Putamen (tissue), 1 donor: ENCODE measurements around the gene ADGRF5.
"Not testable (repeated sequence)": the region's sequence is repeated elsewhere in the genome, so short reads cannot be mapped to it uniquely, and the experiment has no call there.

Source experiments
- DNase-seq: peaks from one replicate; pipeline ENCODE4 v3.0.0-alpha.2; 2016; ENCODE audit warnings: low spot score

The ADGRF5 gene

DNA sequence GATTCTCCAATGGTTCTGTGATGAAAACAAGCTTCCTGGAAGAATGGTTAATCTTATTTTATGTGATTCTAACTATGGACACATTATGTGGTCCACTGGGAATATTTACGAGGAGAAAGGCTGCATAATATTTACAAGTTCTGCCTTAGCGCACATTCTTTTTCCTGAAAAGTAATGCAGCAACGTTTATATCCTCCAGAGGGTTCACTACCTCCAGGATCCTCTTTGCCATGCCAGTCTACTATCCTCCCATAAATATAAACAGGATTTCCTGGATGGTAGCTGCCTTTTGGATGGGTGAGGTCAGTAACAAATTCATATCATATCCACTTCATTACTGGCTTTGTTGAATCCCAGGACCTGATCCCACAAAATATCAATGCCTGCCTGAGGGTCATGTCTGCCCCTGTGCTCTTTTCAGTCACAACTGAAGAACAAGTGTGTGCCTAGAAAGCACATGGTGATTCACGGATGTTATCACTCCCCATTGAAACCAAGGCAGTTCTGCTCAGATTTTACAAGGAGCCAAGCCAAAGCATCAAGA lies 30.4 kb downstream of the ADGRF5 start:
- DNase-seq = no peak

DNA sequence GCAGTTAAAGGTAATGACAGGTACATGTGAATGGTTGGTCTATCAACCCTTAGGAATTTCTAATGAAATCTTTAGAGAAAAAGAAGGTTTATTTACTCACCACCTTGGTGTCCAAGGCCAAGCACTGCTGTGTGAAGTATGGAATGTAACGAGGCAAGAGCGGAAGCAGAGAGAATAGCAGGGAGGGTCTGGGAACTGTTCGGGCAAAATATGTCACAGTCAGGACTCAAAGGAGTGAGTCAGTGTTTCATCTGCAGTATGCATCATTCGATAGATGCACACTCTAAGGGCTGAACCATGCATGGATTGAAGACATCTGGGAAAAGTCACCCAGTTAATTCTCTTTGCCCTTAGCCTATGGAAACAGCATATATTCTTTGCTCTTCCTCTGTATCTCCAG lies 33.2 kb downstream of the ADGRF5 start:
- no peak for DNase-seq

DNA sequence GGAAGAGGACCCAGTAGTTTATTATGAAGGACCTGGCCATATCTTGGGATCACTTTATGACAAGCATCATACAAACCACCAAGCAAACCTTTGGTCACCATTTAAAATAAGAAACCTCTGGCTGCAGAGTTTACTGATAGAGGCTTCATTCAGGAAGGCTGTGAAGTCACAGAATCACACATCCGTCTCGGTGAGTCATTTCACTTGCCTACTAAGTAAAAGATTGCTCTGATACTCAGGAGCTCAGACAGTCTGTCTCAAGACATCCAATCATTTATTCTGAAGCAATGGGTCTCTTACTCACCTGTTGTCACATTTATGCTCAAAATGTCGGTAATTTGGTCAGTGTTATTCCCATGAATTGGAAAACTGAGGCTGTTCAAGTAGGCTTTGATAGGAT lies 33.7 kb downstream of the ADGRF5 start:
- DNase-seq = no peak

DNA sequence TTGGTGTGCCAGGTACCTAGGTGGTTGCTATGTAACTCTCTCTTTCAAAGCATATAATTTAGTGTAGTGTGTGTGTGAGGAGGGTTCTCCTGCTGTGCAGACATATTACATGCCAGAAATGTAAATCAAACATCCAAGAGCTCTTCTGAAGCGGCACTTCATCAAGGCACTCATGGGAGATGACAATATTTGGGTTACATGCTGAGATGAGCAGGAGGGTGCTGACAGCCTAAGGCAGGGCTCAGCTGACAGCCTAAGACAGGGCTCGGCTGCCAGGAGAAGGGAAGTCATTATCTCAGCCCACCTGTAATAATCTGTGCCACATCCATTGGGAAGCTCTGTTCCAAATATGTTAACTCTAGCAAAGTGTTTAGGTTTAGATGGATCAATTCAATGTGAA lies 39.1 kb downstream of the ADGRF5 start:
- DNase-seq = no peak

DNA sequence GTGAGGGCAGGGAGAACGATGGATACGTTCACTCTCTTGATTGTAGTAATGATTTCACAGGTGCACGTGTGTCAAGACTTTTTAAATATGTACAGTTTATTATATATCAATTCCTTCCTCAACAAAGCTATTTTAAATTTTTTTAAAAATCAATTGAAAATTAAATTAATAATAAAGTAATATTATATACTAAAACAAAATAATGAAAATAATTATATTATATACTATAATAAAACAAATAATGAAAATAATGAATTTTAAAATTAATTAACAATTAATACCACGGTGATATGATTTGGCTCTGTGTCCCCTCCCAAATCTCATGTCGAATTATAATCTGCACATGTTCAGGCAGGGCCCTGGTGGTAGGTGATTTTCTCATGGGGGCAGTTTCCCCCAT lies 42.7 kb downstream of the ADGRF5 start:
- no peak for DNase-seq

DNA sequence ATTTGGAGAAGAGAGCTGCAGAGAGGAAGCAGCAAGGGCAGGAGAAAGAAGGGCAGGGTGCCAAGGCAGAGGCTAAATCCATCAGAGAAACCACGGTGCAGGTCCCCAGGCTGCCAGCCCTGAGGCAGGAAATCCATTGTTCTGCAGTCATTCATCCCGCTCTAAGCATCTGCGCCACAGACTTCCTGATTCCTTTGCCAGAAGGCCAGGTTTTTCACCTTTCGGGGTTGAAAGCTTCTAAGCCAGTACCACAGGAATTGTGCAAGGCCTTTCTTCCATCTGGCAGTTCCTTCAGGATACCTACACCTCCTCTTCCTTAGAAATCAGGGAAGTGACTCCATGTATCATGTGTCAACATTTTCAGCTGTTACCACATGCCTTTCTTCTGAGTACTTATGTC lies 45.6 kb downstream of the ADGRF5 start:
- DNase-seq = no peak

DNA sequence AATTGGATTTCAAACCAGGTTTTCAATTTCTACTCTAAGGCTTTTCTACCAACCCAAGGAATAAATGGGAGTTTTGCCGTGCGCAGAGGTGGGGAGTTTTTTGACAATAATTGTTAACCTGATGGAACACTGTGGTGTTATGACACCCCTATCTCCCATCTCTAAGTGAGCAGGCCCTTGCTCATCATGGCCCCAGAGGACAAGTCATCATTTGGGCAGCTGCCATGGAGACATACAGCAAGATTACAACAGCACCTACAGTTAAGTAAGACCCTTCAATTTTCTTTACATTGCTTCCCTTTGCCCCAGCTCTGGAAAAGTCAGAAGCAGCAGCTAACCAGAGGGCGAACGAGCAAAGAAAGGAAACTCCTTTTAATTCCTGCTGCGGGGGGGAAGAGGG lies 54.3 kb downstream of the ADGRF5 start:
- no peak for DNase-seq

DNA sequence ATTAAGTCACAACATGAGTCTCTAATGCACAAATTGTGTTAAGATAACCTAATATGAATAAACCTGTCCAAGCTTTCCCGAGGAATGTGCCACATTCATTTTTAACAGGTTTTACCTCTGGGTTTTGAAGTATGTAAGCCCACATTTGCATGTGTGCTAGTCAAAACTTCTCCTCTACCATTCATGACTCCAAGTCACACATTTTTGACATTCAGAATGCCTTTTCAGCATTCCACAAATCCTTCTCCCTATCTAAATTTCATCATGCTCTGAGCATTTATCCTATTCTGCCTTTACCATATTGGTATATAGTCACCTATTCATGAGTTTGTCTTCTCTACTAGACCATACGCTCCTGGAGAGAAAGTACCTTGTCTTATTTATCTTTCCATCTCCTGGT lies 56.5 kb downstream of the ADGRF5 start:
- DNase-seq = no peak

DNA sequence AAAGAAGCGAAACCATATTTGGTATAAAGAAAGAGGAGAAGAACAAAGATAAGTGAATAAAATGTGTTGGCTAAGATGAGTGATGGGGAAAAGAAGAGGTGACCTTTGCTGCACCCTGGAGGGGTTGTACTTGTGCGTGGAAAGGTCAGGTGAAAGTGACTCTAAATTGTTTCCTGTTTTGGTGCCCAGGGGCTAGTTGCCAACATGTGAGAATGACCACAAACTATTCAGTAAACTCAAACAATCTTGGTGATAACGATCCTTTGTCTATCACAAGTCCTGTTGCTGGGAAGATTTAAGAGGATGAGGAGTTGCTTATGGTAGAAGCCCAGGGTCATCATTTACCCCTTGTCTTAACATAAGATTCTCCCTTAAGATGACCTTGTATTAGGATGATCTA lies 57.9 kb downstream of the ADGRF5 start:
- DNase-seq = no peak

DNA sequence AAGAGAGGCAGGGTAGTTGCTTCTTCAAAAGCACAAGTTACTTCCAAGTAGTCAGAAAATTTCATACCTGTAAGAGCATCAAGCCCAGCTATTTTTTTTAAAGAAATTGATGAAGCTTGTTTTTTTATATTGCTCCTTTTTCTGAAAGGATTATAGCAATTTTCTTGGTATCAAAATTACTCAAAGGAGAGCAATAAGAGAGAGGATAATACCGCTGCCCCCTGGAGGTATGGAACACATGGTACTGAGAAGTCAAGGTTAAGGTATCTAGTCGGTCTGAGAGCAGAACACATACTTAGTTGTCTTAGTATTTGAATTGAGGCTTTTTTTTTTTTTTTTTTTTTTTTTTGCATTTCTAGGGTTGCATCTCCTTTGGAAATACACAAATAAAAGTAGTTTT lies 59.4 kb downstream of the ADGRF5 start:
- DNase-seq = no peak

DNA sequence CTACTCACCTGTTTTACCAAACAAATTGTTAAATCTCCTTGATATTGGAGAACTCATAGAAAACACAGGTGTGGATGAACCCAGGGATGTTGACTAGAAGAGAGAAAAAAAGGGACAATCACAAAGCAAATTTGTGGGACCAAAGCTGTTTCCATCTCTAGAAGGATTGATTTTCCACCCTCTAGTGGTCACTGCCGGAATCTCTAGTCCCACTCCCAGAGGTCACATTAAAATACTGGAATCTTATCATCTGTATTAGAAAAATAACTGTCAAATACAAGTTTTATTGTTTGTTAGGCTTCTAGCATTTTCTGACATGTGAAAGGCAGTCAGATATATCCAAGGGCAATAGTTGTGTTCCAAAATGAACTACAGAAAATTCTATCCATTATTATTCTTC lies 65.8 kb downstream of the ADGRF5 start:
- not testable (repeated sequence) for DNase-seq

DNA sequence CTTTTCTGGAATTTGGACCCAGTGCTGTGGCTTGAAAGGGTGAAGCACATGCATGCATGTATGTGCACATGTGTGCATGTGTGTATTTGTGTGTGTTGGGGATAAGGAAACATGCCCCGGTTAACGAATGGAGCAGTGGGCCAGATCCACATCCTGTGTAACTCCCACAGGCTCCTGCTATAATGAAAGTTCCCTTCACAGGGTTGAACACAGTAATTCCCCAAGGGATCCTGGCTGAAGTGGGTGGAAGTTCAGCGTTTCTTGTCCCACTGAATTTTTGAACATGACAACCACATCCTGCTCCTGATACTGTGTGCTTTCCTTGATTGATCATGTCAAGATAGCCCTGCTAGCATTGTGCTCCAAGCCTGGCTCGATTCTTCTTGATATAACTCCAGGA lies 70.2 kb downstream of the ADGRF5 start:
- not testable (repeated sequence) for DNase-seq

DNA sequence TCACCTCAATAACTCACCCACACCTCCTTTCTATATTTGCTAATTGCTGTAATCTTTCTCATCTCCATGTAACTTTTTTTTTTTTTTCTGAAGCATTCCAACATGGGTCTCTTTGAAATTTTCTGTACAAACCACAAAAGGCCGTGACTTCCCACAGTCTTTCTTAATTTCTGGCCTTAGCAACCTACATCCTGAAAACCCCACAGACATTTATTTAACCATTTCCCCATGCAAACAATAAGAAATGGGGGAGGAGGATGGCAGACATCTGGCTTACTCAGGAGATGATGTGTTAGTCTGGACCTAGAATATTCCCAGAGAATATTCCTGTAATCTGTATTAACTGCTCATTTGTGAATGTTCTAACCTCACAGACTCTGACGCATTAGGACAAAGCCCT lies 70.9 kb downstream of the ADGRF5 start:
- DNase-seq = no peak

DNA sequence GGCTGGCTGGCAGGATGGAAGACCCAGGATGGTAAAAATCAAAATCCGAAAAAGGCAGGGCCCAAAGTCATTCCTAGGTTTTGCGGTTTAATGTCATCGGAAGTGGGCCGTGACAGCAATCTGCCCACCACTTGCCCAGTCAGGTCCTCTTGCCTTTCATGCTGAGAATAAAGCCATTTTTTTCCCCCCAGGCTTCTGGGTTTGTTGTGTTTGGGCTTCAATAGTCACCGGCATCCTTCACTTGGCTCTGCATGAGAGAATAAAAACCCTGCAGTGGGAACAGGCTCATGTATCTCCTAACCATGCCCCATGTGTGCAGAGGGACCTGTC lies 72.4 kb downstream of the ADGRF5 start:
- DNase-seq = no peak

DNA sequence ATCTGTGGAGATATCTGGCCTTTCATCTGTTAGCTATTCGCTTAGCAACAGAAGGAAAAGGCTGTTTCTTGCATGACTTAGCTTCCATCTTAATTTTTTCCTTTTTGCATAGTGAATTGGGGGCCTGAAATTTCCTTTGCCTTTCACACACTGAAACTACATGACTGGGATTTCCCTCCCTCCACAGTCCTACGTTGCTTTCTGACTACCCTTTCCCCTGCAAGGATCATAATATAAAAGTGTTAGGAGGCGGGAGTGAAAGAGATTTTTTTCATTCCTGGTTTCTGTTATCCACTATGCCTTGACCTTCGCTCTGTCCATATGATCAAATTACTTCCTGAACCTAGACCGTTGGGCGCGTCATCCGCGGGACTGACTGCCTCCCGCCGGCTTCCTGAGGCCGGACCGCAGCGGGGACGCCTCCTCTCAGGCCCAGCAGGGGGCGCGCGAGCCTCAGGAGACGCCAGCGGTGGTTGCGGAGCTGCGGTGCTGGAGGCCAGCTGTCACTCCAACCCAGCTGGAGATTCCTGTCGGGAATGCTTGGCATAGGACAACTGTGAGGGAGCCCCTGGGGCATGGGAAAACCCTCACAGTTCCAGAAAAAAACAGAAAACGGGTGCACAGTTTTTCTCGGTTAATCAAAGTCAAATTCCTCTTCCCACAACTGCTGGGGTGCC lies 72.9 kb downstream of the ADGRF5 start:
- DNase-seq = peak; percentile 64

DNA sequence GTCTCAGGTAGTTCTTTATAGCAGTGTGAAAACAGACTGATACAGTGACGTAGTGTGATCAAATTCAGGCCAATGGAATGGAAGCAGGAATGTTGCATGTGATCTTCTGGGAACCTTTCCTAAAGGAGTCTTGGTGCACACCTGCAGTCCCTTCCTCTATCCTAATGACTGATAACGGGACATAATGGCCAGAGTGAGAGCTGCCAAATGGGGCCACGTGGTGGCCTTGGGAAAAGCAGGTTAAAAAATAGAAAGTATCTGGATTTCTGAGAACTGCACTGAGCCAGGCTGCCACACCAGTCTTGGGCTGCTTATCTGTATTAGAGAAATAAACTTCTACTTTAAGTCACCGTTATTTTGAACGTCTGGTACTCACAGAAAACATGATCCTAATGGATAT lies 76.6 kb downstream of the ADGRF5 start:
- no peak for DNase-seq

DNA sequence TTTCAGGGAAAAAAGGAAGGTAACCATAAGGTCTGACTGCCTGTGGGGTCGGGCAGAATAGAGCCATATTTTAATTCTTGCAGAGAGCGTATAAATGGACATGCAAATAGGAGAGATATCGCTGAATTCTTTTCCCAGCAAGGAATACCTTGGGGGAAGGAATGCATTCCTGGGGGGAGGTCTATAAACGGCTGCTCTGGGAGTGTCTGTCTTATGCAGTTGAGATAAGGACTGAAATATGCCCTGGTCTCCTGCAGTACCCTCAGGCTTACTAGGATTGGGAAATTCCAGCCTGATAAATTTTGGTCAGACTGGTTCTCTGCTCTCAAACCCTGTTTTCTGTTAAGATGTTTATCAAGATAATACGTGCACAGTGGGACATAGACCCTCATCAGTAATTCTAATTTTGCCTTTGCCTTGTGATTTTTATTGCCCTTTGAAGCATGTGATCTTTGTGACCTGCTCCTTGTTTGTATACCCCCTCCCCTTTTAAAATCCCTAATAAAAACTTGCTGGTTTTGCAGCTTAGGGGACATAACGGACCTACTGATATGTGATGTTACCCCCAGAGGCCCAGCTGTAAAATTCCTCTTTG lies 79.4 kb downstream of the ADGRF5 start:
- not testable (repeated sequence) for DNase-seq

DNA sequence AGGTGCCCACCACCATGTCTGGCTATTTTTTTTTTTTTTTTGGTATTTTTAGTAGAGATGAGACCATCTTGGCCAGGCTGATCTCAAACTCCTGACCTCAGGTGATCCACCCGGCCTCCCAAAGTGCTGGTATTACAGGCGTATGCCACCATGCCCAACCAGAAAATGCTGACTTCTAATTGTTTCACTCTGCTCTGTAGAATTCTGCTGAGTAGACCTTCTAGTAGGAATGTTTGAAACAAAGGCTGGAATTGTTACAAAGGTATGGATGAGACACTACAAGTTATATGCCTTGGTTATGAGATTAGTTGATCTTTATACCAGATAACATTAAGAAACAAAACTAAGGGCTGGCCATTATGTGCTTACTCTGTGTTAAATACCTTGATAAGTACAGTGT lies 83.7 kb downstream of the ADGRF5 start:
- DNase-seq = no peak

DNA sequence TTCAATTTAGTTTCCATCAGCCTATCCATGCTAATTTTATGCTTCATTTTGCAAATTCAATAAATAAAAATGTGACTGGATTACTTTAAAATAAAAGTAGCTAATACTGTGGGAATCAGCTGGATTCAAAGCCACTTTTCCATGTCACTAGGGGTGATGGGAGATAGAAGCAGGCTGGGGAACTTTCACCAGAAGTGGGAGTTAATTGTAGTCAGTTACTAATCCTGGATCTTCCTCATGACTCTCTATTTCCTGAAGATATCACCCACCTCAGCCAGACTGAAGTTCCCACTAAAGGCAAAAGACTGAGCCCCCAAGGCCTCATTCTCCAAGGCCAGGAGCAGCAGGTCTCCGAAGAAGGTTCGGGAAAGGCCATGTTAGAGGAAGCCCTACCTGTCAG lies 86.7 kb downstream of the ADGRF5 start:
- DNase-seq = not testable (repeated sequence)

DNA sequence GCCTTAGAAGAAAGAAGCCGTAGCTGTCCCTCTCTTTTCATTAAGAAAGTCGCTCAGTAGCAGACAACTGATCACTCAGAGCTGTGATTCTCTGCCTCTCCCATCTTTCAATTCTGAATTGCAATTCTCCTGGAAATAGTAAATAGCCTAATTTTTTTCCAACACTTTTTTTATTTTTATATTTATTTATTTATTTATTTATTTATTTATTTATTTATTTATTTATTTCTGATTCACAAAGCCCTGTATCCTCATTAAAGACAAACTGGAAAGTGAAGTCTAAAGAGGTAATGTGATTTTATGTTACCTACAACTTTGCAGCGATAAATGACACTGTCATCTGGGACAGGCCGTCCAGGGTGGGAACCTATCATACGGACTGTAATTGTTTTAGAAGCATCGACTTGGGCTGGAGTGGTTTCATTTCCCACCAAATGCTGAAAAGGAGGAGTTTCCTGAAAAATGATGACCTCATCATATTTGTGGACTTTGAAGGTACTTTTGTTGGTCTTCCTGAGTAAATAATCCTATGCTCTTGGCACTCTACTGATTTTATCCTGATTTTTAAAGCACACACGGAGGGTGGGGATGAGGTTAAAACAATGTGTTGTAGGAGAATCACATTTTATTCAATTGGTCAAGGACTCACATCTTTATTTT lies 87.4 kb downstream of the ADGRF5 start:
- DNase-seq = not testable (repeated sequence)

DNA sequence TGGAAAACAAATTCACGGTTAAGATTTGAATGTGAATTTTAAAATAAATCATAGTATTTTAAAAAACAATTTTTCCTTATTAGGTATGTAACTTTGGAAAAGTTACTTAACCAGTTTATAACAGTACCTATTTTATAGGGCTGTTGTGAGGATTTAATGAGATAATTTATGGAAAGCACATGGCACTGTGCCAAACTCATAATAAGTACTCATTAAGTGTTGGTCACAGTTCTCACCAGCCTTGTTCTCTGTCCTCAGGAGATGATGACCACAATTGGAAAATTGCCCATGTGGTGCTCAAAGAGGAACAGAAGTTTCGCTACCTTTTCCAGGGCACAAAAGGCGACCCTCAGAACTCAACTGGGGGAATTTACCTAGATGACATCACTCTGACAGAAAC lies 88.9 kb downstream of the ADGRF5 start:
- no peak for DNase-seq

DNA sequence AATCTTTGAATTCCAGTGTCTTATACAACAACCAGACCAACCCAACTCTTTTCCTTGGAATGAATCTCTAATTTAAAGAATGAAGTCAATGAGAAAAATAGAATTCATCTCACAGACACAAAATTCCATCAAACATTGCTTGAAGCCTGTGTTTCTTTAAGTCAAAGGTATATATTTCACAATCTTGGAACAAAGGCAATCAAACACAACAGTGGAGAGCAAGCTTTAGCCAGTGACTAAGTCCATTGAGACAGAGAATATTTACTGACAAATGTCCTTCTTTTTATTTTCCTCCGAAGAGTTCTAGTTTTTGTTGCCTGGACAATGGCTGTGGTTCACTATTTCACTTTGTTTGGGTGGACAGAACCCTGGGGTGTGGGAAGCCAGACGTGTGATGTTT lies 92.8 kb downstream of the ADGRF5 start:
- no peak for DNase-seq

DNA sequence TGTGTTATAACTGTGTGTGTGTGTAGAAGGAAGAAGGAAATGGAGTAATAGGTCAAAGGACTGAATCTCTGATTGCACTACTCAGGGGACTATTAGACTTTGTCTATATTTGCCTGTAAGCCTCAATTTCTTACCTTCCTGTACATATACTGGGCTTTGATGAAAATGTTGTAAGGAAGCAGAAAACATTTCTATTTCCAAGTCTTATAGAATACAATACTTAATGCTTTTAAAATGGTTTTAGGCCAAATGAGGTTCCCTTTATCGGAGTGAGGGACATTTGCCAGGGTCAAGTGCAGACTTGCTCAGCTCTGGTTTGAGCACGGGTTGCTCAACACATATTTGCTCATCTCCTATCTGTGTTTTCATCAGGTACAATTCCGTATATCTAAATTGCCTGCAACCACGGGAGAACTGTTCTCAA lies 100.3 kb downstream of the ADGRF5 start:
- DNase-seq = no peak

DNA sequence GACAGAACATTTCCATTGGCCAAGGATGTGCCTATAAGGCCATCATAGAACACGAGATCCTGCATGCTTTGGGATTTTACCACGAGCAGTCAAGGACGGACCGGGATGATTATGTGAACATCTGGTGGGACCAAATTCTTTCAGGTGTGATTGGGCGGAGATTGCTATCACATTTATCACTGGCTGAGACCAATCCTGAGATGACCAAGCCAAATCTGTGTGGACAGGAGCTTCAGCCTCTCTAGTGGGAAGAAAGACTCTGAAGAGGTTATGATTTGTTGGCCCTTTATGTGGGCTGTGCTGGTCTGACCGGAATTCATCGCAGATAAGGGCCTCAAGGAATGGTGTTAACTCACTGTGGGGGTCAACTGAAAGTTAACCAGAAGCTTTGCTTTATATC lies 102.2 kb downstream of the ADGRF5 start:
- no peak for DNase-seq
